Melanocyte of skin (primary cell): ENCODE measurements around the gene SLC25A28. TPM values are rescaled to one million over a fixed set of nuclear protein-coding genes. Genes with fewer than 3 reads are reported as not detected.

Experiments
- small RNA-seq, 2 donors: library from RNA; depleted of rRNA; stranded (forward); fragments of <200 nt; gene quantifications; one replicate each; pipeline ENCODE3, GENCODE V24; 2012
- total RNA-seq, 2 donors: library from RNA; depleted of rRNA; stranded (reverse); fragments of >200 nt; gene quantifications; 2 replicates each; pipeline ENCODE4 v1.2.3, GENCODE V29; 2012

The SLC25A28 gene
- total RNA-seq, result 10 to 100 TPM; 25.1 to 43.6 TPM

GRCh38 chr10:99619851-99620710 lies at the start of gene SLC25A28:
TSS of gene SLC25A28 (minus strand) at chr10:99620439. CDS start at chr10:99620335, 104 bp downstream.

GRCh38 chr10:99659031-99659867 lies 39.0 kb upstream of the SLC25A28 start, which contains the start of gene ENTPD7:
TSS of gene ENTPD7 (plus strand) at chr10:99659509. CDS start at chr10:99659957, 448 bp downstream.

Small RNA genes lying within 50 kb of the gene (small RNA-seq; reads per million reads assigned to genes)
- 0 reads per million in 2 donors for gene AL133353.1

Other genes with a start within 250 kb of the SLC25A28 start
- gene GOT1, start 189.8 kb downstream of the SLC25A28 start, total RNA-seq, result 10 to 100 TPM; 27.9 to 33.6 TPM
- not detected for gene NKX2-3, start 87.5 kb downstream of the SLC25A28 start, total RNA-seq
- gene ENTPD7, start 39.1 kb upstream of the SLC25A28 start, total RNA-seq, result 10 to 100 TPM; 12.7 to 14.0 TPM
- 10 to 100 TPM; 37.9 to 55.6 TPM for gene COX15, start 111.7 kb upstream of the SLC25A28 start, total RNA-seq
- gene CUTC, start 111.8 kb upstream of the SLC25A28 start, total RNA-seq, result 10 to 100 TPM in 1 of 2 donors, 1 to 10 TPM in 1; 9.3 to 20.0 TPM
- gene ABCC2, start 162.2 kb upstream of the SLC25A28 start, total RNA-seq, result 100 to 1,000 TPM in 1 of 2 donors, 10 to 100 TPM in 1; 69.2 to 102 TPM